GM21390 (cell line): ENCODE data around the gene COMMD1.

Experiments used
- ATAC-seq: cut with Tn5 transposase; IDR thresholded peaks from one replicate; pipeline ENCODE4 v1.9.1; 2021; ENCODE audit not compliant: unreplicated experiment

Gene COMMD1

DNA sequence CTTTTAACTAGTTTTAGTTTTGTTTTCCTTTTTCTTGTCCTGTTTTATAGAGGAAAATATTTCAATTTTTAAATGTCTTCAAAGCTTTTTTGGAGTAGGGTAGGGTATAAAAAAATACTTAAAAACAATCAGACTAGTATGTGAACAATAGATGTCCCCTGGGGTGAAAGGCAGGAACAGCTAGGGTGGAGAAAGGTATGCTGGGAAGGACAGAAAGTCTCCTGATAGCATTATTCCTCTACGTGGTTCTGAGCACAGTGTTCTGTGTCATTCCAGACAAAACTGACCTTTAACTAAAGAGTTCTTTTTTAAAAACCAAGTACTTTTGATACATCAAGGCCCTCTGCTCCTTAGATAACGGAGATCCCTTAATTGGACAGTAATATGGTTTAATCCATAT lies 258.4 kb downstream of the COMMD1 start:
- ATAC-seq = no peak

DNA sequence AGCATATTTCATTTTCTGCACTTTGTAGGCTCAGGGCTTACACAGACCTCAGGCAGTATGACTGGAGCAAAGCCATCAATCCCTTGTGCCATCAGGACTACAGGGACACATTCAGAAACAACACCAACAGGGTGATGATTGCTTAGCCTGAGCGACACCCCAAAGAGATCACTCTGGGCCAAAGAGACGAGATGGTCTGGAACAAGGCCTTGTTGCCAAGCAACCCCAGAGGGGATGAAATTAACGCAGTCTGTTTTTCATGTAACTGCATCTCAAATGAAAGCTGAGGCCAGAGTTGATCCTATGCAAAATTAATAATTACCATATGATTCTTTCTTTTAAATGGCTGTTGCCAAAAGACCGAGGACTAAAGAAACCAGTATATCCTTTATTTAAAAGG lies 270.3 kb downstream of the COMMD1 start:
- no peak for ATAC-seq

DNA sequence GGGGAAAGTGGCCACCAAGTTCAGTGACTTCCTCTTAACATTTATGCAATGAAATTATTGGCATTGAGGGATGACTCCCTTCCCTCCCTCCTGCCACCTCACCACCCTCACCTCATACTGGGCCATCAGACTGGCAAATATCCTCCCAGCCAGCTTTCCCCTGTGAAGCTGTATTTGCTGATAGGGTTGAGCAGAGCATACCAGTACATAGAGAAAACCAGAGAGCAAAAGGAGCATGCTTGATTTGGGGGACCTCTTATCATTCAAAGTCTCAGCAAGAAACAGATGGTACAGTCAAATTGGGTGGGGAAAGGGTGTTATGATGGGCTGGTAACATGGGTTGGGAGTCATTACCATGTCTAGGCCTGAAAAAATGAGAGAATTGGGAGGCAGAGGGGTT lies 271.3 kb downstream of the COMMD1 start:
- no peak for ATAC-seq

DNA sequence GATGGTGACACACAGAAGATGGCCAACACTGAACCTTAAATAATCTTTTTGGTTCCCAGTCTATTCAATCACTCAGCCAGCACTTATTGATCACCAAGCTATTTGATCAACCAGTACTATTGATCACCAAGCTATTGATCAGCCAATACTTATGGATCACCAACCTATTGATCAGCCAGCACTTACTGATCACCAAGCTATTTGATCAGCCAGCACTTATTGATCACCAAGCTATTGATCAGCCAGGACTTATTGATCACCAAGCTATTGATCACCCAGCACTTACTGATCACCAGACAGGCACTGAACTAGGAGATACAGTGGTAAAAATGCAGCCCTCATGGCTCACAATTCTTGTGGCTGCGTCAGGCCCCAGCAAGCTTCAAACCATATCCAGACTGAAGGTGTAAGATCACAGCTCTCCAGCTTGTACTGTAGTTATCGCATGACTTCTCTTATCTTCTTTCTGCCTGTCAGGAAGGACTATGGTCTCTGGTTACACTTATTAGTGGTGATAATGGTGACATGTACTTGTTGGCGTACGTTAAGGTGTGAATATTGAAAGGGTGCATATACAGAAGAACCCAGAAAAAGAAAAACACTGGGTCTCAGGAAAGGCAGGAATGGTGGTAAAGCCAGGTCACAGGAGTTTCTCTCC lies 272.0 kb downstream of the COMMD1 start:
- ATAC-seq = no peak

DNA sequence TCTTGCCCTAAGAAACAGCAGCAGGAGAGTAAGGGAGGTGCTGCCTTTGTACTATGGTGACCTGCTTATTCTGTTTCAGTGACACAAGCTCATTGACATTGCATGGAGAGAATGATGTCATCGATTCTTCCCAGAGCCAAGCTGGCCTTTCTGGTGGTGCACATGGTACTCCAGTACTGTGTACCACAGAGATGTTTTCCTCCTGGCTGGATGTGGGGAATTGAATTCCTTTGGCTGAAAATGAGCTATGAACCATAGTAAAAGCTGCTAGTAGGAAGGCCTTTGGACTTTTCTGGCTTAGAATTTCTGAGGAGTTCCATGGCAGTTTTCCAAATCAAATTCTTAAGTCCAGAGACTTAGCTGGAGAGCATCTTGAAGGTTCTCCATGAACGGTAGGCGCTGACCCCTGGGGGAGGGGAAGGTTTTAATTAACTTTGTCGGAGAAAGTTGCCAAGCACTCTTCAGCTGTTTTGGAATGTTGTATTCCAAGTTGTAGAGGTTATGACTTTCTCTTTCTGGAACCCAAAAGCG lies 273.3 kb downstream of the COMMD1 start:
- ATAC-seq = no peak

DNA sequence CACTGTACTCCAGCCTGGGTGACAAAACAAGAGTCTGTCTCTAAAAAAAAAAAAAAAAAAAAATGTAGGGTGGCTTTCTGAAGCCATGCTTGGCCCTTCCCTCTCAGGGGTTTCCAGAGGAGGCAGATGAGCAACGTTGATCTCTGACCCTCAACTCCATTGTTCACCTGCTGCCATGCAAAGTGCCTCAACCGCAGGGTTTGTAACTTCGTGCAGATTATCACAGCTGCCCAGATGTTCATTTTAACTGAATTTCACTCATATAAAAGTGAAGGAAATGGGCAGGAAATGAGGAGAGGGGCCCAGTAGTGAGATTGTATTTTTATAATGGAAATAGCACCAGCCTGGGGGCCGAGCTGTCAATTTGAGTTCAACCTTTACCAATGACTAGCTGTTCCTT lies 275.5 kb downstream of the COMMD1 start:
- no peak for ATAC-seq

DNA sequence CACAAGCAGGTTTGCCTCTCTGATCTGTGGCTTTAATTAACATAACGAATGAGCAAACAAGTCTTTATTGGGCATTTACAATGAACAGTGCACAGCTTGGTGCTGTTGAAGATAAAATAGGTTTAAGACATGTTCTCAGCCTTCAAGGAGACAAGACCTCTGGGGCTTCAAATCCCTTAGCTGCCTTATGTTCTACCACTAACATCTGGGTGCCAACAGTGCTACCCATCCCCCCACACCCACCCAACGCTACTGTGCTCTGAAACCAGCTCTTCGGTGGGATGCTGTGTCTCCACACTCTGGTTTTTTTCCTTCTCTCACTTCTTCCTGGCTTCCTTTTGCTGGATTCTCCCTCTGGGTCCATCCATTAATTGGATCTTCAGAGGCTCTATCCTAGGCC lies 276.4 kb downstream of the COMMD1 start:
- no peak for ATAC-seq

DNA sequence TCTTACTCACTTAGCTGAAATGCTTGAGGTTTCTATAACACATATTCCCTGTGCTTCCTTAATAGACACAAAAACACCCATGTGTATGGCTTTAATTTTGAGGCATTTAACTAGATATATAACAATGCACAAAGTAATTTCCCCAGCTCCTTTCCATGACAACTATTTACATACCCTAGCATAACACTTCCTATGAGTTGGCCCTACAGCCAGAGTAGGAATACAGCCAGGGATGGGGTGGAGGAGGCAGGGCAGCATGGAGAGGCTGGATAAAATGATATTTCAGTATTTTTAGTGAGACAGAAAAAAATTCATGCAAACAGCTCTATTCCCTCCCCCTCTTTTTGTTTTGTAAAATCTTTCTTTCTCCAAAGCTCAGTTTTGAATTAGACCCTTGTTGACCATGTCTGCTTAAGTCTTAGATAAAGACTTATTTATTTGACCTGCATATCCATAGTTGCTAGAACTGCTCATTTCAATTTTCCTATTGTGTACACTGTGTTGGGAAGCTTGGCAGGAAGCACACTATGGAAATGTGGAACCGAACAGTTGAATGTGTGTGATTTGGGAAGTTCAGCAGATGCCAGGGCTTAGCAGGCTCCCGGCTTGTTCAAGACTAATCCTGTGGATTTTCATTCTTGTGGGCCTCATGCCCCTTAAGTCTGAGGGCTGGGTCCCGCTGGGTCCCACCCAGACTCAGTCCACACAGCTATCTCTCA lies 279.2 kb downstream of the COMMD1 start:
- no peak for ATAC-seq
